Measurements from ENCODE around the gene PBX3. TPM values are rescaled to one million over a fixed set of nuclear protein-coding genes. Genes with fewer than 3 reads are reported as not detected.
A peak's percentile ranks its signal among the peaks of the same experiment; 100 is the strongest.

Gene PBX3
- polyA plus RNA-seq (ENCODE audit: insufficient read length) = 34.0 TPM
- long read RNA-seq, donor 1, partial matches to known transcripts = 5 of 8 reads
- long read RNA-seq, donor 1, other reads (novel, unspliced or antisense) = 0 of 8 reads
- long read RNA-seq, donor 2, partial matches to known transcripts = 0 of 3 reads
- long read RNA-seq, donor 2, other reads (novel, unspliced or antisense) = 0 of 3 reads
- long read RNA-seq, donor 3, partial matches to known transcripts = 0 of 3 reads
- long read RNA-seq, donor 3, other reads (novel, unspliced or antisense) = 0 of 3 reads
- long read RNA-seq, donor 4 = 0 reads
- long read RNA-seq, donor 5, partial matches to known transcripts = 0 of 6 reads
- long read RNA-seq, donor 5, other reads (novel, unspliced or antisense) = 0 of 6 reads
- long read RNA-seq, donor 6, partial matches to known transcripts = 6 of 11 reads
- long read RNA-seq, donor 6, other reads (novel, unspliced or antisense) = 0 of 11 reads
- long read RNA-seq, donor 7, partial matches to known transcripts = 0 of 6 reads
- long read RNA-seq, donor 7, other reads (novel, unspliced or antisense) = 0 of 6 reads
- long read RNA-seq, donor 8, partial matches to known transcripts = 0 of 2 reads
- long read RNA-seq, donor 8, other reads (novel, unspliced or antisense) = 0 of 2 reads

- no peak for DNase-seq
These were observed at the start of gene PBX3 for GRCh38 chr9:125747053-125747764. Gene PBX3 (plus strand): TSS chr9:125747373.

- no peak for DNase-seq
These were observed 47.3 kb upstream of the PBX3 start for GRCh38 chr9:125699870-125700269.

GRCh38 chr9:125700791-125701190 is 46.4 kb upstream of the PBX3 start:
- DNase-seq = no peak

DNA sequence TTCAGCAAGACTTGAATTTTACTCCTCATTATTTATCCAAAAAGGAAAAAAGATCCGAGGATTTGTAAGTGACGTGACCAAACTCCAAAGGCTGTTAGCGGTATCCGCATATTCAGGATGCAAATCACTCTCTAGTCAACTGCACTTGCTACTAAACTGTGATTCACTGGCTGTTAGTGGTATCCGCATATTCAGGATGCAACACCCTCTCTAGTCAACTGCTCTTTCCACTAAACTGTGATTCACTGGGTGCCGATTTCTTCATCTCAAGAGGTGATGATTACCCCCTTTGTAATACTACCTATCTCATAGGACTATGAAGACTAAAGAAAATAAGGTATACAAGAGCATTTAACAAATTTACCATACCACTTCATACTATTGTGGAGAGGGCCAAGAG is 45.8 kb upstream of the PBX3 start:
- no peak for DNase-seq

DNA sequence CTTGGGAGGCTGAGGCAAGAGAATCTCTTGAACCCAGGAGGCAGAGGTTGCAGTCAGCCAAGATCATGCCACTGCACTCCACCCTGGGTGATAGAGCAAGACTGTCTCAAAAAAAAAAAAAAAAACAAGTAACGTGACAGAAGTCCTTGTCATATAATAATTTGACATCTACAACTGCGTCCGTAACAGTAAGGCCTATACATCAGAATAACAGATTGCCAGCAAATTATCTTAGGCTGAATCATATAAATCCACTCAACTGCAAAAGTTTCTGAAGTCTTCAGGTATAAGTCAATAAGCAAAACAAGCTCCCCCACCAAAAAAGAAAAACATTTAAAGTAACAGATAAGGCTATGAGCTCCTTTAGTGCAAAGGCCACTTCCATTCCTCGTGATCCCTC is 43.5 kb upstream of the PBX3 start:
- DNase-seq = no peak

- no peak for DNase-seq
These were observed 41.3 kb upstream of the PBX3 start for GRCh38 chr9:125705893-125706292.

- peak; percentile 93 for DNase-seq
These were observed 40.3 kb upstream of the PBX3 start, which contains the start of gene MAPKAP1 for GRCh38 chr9:125706651-125707471. Gene MAPKAP1 (minus strand): TSS chr9:125707208. CDS start chr9:125672574, 34,634 bp downstream.

DNA sequence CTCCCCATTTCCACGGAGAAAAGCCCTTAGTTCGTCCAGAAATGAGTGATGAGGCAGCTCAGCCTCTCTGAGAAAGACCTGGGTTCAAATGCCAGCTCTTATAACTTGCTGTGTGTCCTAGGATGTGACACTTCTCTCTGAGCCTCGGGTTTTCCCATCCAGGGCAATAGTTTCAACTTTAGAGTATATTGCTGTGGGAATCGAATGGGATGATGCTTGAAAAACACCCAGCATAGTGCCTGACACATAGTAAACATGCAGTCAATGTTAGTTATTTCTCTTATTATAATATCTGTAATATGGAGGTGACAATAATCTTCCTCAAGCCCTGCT is 39.7 kb upstream of the PBX3 start:
- no peak for DNase-seq

DNA sequence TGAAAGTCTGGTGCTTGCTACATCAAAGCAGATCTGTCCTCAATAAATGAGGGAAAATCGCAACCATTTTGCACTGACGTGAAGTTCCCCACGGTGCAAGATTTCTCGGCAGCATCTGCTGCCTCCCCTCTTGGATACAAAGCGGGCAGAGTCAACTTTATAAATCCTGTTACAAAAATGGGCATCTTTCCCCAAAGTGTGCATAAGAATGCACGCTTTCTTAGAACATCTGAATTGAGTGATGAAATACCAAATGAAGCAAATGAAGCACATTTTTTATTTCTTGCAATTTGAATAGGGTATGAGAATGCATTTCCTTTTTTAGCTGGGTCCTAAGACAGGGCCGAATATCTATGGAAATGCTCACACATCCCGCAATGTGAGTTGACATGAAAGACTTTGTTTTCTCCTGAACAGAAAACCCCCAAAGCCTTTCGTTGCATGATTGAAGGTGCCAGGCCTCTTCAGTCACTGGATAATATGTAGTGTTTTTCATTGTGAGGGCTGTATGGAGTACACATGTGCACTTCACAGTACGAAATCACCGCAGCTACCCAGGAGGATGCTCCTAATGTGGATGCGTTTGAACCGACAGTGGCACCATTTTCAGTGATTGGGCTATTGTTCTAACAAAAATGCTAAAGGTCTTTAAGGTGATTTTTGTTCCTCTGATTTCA is 20.6 kb upstream of the PBX3 start:
- no peak for DNase-seq

GRCh38 chr9:125730168-125730567 is 17.0 kb upstream of the PBX3 start:
- DNase-seq = no peak

DNA sequence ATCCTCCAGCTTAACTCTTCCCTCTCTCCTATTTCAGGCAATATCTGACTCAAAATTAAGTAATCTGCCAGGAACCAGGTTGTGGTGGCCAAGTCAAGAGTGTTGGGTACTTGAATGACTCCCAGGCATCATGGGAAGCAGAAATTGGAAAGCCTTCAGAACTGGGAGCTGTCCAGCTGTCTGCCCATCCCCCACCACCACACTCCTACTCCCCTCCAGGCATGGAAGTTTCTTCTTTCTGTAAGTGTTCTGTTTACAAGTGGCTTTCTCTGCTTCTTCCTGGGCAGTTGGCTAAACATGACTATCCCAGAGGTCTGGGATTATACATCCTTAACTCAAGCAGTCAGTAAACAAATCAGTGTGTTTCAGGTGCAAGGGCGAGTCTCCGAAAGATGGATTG is 14.6 kb upstream of the PBX3 start:
- no peak for DNase-seq

DNA sequence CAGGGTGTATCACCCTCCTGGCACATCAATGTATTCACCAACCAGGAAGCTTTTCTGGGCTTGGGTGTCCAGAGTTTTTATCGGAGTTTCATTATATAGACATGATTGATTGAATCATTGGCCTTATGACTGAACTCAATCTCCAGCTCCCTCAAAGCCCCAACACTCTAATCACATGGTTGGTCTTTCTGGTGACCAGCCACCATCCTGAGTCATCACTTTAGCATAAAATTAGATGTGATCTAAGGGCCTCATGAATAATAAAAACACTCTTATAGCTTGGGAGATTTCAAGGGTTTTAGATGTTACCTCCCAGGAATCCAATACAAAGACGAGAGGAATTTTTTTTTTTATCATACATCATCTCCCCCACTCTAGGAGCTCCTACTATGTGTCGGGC is 7.7 kb upstream of the PBX3 start:
- no peak for DNase-seq

DNA sequence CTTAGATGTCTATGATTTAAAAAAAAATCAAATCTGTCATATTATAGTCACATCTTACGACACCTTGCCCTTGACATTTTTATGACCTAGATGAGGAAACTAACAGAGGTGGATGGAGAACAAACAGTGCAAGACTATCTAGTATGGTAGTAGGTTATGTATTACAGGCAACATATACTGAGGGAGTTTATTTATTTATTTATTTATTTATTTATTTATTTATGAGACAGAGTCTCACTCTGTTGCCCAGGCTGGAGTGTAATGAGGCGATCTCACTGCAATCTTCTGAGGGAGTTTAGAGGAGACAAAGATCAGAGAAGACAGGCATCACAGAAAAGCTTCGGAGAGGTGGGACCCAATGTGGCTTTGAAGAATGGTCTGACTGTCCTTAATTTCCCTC is 4.5 kb upstream of the PBX3 start:
- no peak for DNase-seq

- no peak for DNase-seq
These were observed 3.3 kb upstream of the PBX3 start for GRCh38 chr9:125743682-125744428.

- no peak for DNase-seq
These were observed 2.6 kb upstream of the PBX3 start for GRCh38 chr9:125744616-125745015.

DNA sequence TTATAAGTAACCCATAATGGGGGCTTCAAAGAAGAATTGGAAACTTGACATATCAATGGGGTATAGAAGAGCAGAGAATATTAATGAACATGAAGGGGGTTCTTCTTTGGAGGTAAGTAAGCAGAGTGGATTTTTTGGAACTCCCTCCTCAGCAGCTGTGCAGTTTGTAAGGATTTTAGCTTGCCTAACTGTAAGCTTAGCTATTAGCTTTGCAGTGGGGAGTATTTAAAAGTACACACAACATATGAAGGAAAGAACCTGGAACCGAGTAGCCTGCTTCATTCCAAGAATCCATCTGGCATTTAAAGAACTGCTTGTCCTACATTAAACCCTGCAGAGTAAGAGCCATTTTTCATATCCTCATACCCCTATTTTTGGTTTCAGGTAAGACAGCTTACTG is 2.2 kb upstream of the PBX3 start:
- DNase-seq = no peak

DNA sequence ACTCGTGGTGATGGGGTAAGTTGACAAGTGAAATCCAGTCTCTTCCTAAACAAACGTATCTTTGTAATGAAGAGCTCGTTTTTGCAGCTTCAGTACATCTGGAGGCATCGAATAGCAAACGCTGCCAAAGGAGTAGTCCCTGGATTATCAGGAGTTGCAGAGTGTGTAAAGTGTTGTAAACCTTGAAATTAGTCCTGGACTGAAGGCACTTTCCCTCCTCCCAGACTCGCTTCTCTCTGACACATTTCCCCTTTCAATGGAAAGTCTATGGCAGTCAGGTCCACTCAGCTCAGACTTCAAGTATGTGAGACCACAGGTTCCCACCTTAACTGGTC is 1.5 kb upstream of the PBX3 start:
- DNase-seq = no peak

DNA sequence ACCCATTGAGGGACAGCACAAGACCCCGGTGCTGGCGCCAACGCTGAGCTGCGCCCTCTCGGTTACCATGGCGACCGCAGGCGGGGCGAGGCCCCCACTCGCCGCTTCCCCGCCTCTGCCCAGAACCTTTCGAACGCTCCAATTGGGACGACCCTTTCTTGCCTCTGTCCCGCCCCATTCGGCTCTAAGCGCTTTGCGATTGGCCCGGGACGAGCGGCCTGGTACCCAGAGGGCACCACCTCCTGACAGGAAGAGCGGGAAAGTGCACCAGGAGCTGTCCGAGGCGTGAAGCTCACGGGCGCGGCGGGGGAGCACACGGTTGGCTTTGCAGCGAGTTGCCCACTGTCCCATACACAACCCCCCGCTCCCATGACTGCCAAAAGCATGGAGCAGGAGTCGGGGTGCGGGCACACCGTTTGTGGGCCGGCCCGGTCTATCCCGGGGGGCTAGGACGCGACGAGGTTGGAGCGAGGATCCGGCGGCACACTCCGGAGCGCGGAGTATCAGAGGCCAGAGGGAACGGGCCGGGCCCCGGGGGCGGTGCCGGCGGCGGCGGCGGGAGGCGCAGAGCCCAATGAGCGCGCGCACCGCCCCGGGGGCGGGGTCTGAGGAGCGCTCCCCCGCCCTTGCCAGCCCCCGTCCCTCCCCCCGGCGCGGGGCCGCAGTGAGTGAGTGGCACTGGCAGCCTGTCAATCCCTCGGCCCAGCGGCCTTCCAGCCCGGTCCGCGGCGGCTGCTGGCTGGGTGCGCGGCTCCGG is 978 bp upstream of the PBX3 start:
- peak; percentile 91 for DNase-seq

GRCh38 chr9:125746774-125747052 is 460 bp upstream of the PBX3 start:
- no peak for DNase-seq

- DNase-seq = no peak
These were observed 732 bp downstream of the PBX3 start for GRCh38 chr9:125747765-125748445.
